Measurements from ENCODE around the gene DDTL.

GRCh38 chr22:23922921-23923320, 43.8 kb upstream of the DDTL start:
- TF ChIP-seq POLR2A (IDR thresholded peaks at IDR 0.05; ENCODE audit: low read length) = no peak
- TF ChIP-seq GATA1 (IDR thresholded peaks at IDR 0.05; ENCODE audit: low read depth, low read length) = no peak
